ENCODE results near the gene DHRS7. TPM values are rescaled to one million over a fixed set of nuclear protein-coding genes. Genes with fewer than 3 reads are reported as not detected.

Gene DHRS7
- total and polyA plus RNA-seq, 9 of the 15 experiments (the other 6 are each of a cell fraction or from before 2014, with no cell fraction given): 10.2 to 20.1 (median 15.7) TPM

- TF ChIP-seq, protein P1, sequence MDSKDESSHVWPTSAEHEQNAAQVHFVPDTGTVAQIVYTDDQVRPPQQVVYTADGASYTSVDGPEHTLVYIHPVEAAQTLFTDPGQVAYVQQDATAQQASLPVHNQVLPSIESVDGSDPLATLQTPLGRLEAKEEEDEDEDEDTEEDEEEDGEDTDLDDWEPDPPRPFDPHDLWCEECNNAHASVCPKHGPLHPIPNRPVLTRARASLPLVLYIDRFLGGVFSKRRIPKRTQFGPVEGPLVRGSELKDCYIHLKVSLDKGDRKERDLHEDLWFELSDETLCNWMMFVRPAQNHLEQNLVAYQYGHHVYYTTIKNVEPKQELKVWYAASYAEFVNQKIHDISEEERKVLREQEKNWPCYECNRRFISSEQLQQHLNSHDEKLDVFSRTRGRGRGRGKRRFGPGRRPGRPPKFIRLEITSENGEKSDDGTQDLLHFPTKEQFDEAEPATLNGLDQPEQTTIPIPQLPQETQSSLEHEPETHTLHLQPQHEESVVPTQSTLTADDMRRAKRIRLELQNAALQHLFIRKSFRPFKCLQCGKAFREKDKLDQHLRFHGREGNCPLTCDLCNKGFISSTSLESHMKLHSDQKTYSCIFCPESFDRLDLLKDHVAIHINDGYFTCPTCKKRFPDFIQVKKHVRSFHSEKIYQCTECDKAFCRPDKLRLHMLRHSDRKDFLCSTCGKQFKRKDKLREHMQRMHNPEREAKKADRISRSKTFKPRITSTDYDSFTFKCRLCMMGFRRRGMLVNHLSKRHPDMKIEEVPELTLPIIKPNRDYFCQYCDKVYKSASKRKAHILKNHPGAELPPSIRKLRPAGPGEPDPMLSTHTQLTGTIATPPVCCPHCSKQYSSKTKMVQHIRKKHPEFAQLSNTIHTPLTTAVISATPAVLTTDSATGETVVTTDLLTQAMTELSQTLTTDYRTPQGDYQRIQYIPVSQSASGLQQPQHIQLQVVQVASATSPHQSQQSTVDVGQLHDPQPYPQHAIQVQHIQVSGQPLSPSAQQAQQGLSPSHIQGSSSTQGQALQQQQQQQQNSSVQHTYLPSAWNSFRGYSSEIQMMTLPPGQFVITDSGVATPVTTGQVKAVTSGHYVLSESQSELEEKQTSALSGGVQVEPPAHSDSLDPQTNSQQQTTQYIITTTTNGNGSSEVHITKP (IDR thresholded peaks at IDR 0.05; ENCODE audit: partially characterized antibody): no peak
- TF ChIP-seq DNMT1 (IDR thresholded peaks at IDR 0.05) (no peak), SAFB2 (IDR thresholded peaks at IDR 0.05; ENCODE audit: borderline replicate concordance, low read depth, low read length, severe bottlenecking) (no peak), MLLT1 (IDR thresholded peaks at IDR 0.05) (no peak), ZNF512 (tag; IDR thresholded peaks at IDR 0.05) (no peak), HDAC6 (IDR thresholded peaks at IDR 0.05; ENCODE audit: low read depth, low read length) (no peak), RBFOX2 (IDR thresholded peaks at IDR 0.05; ENCODE audit: low read depth, low read length) (no peak), SRSF3 (IDR thresholded peaks at IDR 0.05; ENCODE audit: insufficient read depth, low read length) (no peak), GABPB1 (CRISPR knock-in tag; IDR thresholded peaks at IDR 0.05) (no peak), SMARCB1 (IDR thresholded peaks at IDR 0.05; ENCODE audit: insufficient read length, low read depth) (no peak), ZNF143 (CRISPR knock-in tag; IDR thresholded peaks at IDR 0.05) (no peak), MCM5 (IDR thresholded peaks at IDR 0.05; ENCODE audit: low read depth) (no peak)
- TF ChIP-seq, protein P2, sequence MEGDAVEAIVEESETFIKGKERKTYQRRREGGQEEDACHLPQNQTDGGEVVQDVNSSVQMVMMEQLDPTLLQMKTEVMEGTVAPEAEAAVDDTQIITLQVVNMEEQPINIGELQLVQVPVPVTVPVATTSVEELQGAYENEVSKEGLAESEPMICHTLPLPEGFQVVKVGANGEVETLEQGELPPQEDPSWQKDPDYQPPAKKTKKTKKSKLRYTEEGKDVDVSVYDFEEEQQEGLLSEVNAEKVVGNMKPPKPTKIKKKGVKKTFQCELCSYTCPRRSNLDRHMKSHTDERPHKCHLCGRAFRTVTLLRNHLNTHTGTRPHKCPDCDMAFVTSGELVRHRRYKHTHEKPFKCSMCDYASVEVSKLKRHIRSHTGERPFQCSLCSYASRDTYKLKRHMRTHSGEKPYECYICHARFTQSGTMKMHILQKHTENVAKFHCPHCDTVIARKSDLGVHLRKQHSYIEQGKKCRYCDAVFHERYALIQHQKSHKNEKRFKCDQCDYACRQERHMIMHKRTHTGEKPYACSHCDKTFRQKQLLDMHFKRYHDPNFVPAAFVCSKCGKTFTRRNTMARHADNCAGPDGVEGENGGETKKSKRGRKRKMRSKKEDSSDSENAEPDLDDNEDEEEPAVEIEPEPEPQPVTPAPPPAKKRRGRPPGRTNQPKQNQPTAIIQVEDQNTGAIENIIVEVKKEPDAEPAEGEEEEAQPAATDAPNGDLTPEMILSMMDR (IDR thresholded peaks at IDR 0.05 in 2 of 3, conservative IDR thresholded peaks at IDR 0.05 in 1 of 3; ENCODE audit: insufficient read depth in 2 of 3, low read depth in 1 of 3, low read length in 3 of 3): no peak
- TF ChIP-seq, protein P3, sequence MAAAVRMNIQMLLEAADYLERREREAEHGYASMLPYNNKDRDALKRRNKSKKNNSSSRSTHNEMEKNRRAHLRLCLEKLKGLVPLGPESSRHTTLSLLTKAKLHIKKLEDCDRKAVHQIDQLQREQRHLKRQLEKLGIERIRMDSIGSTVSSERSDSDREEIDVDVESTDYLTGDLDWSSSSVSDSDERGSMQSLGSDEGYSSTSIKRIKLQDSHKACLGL (CRISPR knock-in tag; IDR thresholded peaks at IDR 0.05; ENCODE audit: borderline replicate concordance, poor library complexity, severe bottlenecking): no peak
Observed at GRCh38 chr14:60214003-60214402, 48.8 kb upstream of the DHRS7 start (continued).
